DOHH2 (cell line): ENCODE data around the gene NUBP2.

Experiments used
- CTCF ChIP-seq: fragments of 200-600 bp; sonication (generic); IDR thresholded peaks from one replicate; pipeline ENCODE4 v1.5.1; 2014; ENCODE audit warnings: antibody characterized with exemption, mild to moderate bottlenecking, low read depth, low read length; ENCODE audit not compliant: poor library complexity, severe bottlenecking
- EZH2phosphoT487 ChIP-seq: fragments of 200-600 bp; sonication (generic); IDR thresholded peaks from 2 replicates; pipeline ENCODE4 v1.6.1; 2017; ENCODE audit warnings: borderline replicate concordance, mild to moderate bottlenecking, antibody characterized with exemption, low read length, moderate library complexity, mixed read lengths

DNA sequence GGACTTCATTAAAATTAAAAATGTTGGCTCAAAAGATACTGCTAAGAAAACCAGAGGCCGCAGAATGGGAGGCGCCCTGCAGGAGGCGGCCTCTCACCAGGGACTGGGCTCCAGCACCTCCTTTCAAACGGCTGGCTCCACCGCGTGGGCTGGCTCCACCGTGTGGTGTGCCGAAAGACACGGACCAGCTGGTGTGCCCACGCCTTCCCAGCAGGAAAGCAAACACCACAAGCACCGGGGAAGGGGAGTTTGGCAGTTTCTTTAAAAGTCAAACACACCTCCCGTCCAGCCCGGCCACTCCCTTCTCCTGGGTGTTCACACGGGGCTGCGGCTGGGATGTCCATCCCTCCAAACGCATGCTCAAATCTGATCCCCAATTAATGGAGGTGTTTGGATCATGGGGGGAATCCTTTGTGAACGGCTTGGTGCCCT, 30.0 kb downstream of the NUBP2 start:
- TF ChIP-seq CTCF (no peak), EZH2phosphoT487 (no peak)
